ENCODE data around the gene CEP295NL. TPM values are rescaled to one million over a fixed set of nuclear protein-coding genes. Genes with fewer than 3 reads are reported as not detected.

CEP295NL gene
- total RNA-seq, 1 experiment from 2014 or later: 0.66 TPM

- DNase-seq: no peak
- Histone ChIP-seq H4K8ac (replicated peaks; ENCODE audit: insufficient read length, low read depth, low read length) (no peak overlapping the region), H3K18ac (ENCODE audit: insufficient read length, low read depth, low read length) (no peak overlapping the region), H3K79me2 (ENCODE audit: insufficient read depth, low read length) (0 out of 2 replicates have a peak, but pooled peaks cover 3% of the 10 kb centered on the region), H3K9me3 (ENCODE audit: control insufficient read depth, low read depth, low read length) (no peaks in the 10 kb centered on the region), H2BK15ac (ENCODE audit: low read depth, low read length) (no peak overlapping the region), H3K56ac (ENCODE audit: insufficient read length, low read depth, low read length) (no peak overlapping the region), H4K91ac (ENCODE audit: insufficient read length, low read depth, low read length) (no peak overlapping the region), H2BK5ac (ENCODE audit: insufficient read length, low read length) (no peak overlapping the region), H3K14ac (ENCODE audit: insufficient read depth, low read length) (no peak overlapping the region), H2BK120ac (ENCODE audit: low read depth, low read length, poor library complexity, severe bottlenecking) (no peak overlapping the region), H2AK5ac (ENCODE audit: insufficient read length, low read length) (no peak overlapping the region), H2BK12ac (ENCODE audit: insufficient read length, low read depth, low read length) (no peak overlapping the region), H3K9ac (ENCODE audit: extremely low read depth, insufficient read length, low read length) (no peak overlapping the region), H3K79me1 (ENCODE audit: insufficient read depth, low read depth, low read length, poor library complexity, severe bottlenecking) (no peaks in the 10 kb centered on the region), H3K23me2 (ENCODE audit: insufficient read length, low read depth, low read length, poor library complexity, severe bottlenecking) (no peaks in the 10 kb centered on the region), H3K4ac (ENCODE audit: low read depth, low read length) (no peak overlapping the region), H3K4me1 (ENCODE audit: insufficient read depth, low read length) (0 out of 2 replicates have a peak, but pooled peaks cover 1% of the 10 kb centered on the region), H4K20me1 (ENCODE audit: control insufficient read depth, insufficient read depth, insufficient read length) (no peaks in the 10 kb centered on the region), H2BK20ac (ENCODE audit: low read depth, low read length, poor library complexity, severe bottlenecking) (no peak overlapping the region), H3K27ac (ENCODE audit: insufficient read length, low read depth, low read length) (no peak overlapping the region), H2AFZ (ENCODE audit: low read length) (no peak overlapping the region), H4K5ac (ENCODE audit: insufficient read length, low read depth, low read length) (no peak overlapping the region), H3K4me2 (ENCODE audit: insufficient read depth, insufficient read length, low read length) (no peak overlapping the region), H3K27me3 (ENCODE audit: insufficient read depth, low read length) (no peaks in the 10 kb centered on the region), H3K23ac (ENCODE audit: insufficient read length, low read depth, low read length) (no peak overlapping the region), H3T11ph (ENCODE audit: low read length) (no peak overlapping the region)
- Mint-ChIP-seq H3K27ac (no peak overlapping the region), H3K36me3 (ENCODE audit: insufficient read depth in 1 of 3, low read depth in 3 of 3) (peaks cover 0 to 5% (median 0%) of the 10 kb centered on the region in 3 experiments; a peak in 4 of 7 replicates), H3K4me3 (no peak overlapping the region), H3K4me1 (peaks cover 22 to 44% of the 10 kb centered on the region in 2 experiments), H3K9me3 (no peaks in the 10 kb centered on the region; a peak in 1 of 5 replicates), H3K27me3 (ENCODE audit: low read depth) (no peaks in the 10 kb centered on the region)
- WGBS (ENCODE audit: extremely low coverage, insufficient read length, low lambda C conversion rate): no CpG with 5 or more reads among the region's 17 CpGs
- no peak for TF ChIP-seq CTCF (conservative IDR thresholded peaks at IDR 0.05)
Measured at GRCh38 chr17:78898075-78898836, 4.7 kb downstream of the CEP295NL start.

All from H9 (cell line).